A549 (cell line): Measurements from ENCODE around the gene ZDHHC16. TPM values are rescaled to one million over a fixed set of nuclear protein-coding genes. Genes with fewer than 3 reads are reported as not detected.

Experiments
- ATAC-seq, 2 experiments: fragments of 200-7000 bp in 1 of 2; fragments of >200 bp in 1 of 2; cut with Nextera tagmentation in 1 of 2; cut with Tn5 transposase in 1 of 2; 3 replicates each; pipeline versions ENCODE4 v1.8.0 to v1.9.1; 2018 to 2020; ENCODE audit warnings: mild to moderate bottlenecking in 1 of 2, moderate library complexity in 1 of 2
- CTCF ChIA-PET: fragments of 300-600 bp; sonication (Branson Sonifier 250); formaldehyde crosslinking; extraction: SDS; loops from one replicate; lab custom pipeline; 2021; ENCODE audit warnings: antibody characterized with exemption, inconsistent platforms; lab: Yijun Ruan, JAX
- POLR2A ChIA-PET: fragments of 350-600 bp; formaldehyde crosslinking; extraction: SDS; loops from one replicate; lab custom pipeline; 2021; ENCODE audit warnings: antibody characterized with exemption, inconsistent platforms; lab: Yijun Ruan, JAX
- DNase-seq, 2 experiments: peaks; one replicate each; pipeline versions ENCODE4 v3.0.0 to v3.0.0-alpha.2; 2011 to 2016; ENCODE audit warnings: low read depth in 1 of 2, low spot score in 1 of 2
- FAIRE-seq: peaks from 2 replicates; lab custom pipeline; 2011; peaks lifted over from hg19 to GRCh38; lab: Jason Lieb, UNC
- H3K27ac ChIP-seq, 2 experiments: fragments of >200 bp; sonication (Bioruptor Twin); formaldehyde crosslinking; 3 replicates each; pipeline ENCODE4 v1.5.1; 2016 to 2017
- H3K4me1 ChIP-seq: fragments of >200 bp; sonication (Bioruptor Twin); formaldehyde crosslinking; 3 replicates; pipeline ENCODE4 v1.6.1; 2016
- H3K4me2 ChIP-seq: fragments of >200 bp; sonication (Bioruptor Twin); formaldehyde crosslinking; 3 replicates; pipeline ENCODE4 v1.6.1; 2016
- H3K4me3 ChIP-seq: fragments of >200 bp; sonication (Bioruptor Twin); formaldehyde crosslinking; 3 replicates; pipeline ENCODE4 v1.5.1; 2016
- H3K9me3 ChIP-seq: fragments of >200 bp; sonication (Bioruptor Twin); formaldehyde crosslinking; 3 replicates; pipeline ENCODE4 v1.6.1; 2016
- CBX2 ChIP-seq: fragments of 200-600 bp; sonication (generic); IDR thresholded peaks from 2 replicates; pipeline ENCODE4 v1.6.1; 2016; ENCODE audit warnings: low read depth, mild to moderate bottlenecking, borderline replicate concordance
- CBX8 ChIP-seq: fragments of 200-600 bp; sonication (generic); IDR thresholded peaks from 2 replicates; pipeline ENCODE4 v1.6.1; 2016
- CHD2 ChIP-seq: fragments of 150-350 bp; IDR thresholded peaks from 2 replicates; pipeline ENCODE4 v1.6.1; 2014; ENCODE audit warnings: low read length; ENCODE audit not compliant: partially characterized antibody
- FOSB ChIP-seq: fragments of 250-450 bp; sonication (Bioruptor Pico); IDR thresholded peaks from 2 replicates; pipeline ENCODE4 v1.5.0; 2020; ENCODE audit warnings: mild to moderate bottlenecking, moderate library complexity
- FOXS1 ChIP-seq: fragments of 250-450 bp; sonication (Bioruptor Pico); IDR thresholded peaks from 2 replicates; pipeline ENCODE4 v1.5.0; 2020; ENCODE audit warnings: mild to moderate bottlenecking, moderate library complexity
- GATA3 ChIP-seq: IDR thresholded peaks from 2 replicates; pipeline ENCODE4 v1.6.1; 2012; ENCODE audit warnings: borderline replicate concordance
- HEYL ChIP-seq: fragments of 250-450 bp; sonication (Bioruptor Pico); IDR thresholded peaks from 2 replicates; pipeline ENCODE4 v1.8.0; 2021; ENCODE audit warnings: mild to moderate bottlenecking, moderate library complexity
- HOXA7 ChIP-seq: fragments of 250-450 bp; sonication (Bioruptor Pico); IDR thresholded peaks from 2 replicates; pipeline ENCODE4 v1.5.0; 2020; ENCODE audit warnings: mild to moderate bottlenecking, moderate library complexity
- JUN ChIP-seq, 2 experiments: fragments of >200 bp; sonication (Bioruptor Twin); formaldehyde crosslinking; IDR thresholded peaks; 2 replicates in 1 of 2; 3 replicates in 1 of 2; pipeline ENCODE4 v1.6.1; 2016 to 2017
- KDM5A ChIP-seq: fragments of 200-600 bp; sonication (generic); IDR thresholded peaks from 2 replicates; pipeline ENCODE4 v1.6.1; 2016; ENCODE audit warnings: antibody characterized with exemption, mild to moderate bottlenecking
- MAZ ChIP-seq: fragments of 150-350 bp; IDR thresholded peaks from 2 replicates; pipeline ENCODE4 v1.6.1; 2014; ENCODE audit warnings: antibody characterized with exemption, low read depth, low read length, borderline replicate concordance
- NFE2L2 ChIP-seq: fragments of 150-350 bp; conservative IDR thresholded peaks from 2 replicates; pipeline ENCODE4 v1.6.1; 2014; ENCODE audit warnings: low read length
- NPAS2 ChIP-seq: fragments of 250-450 bp; sonication (Bioruptor Pico); IDR thresholded peaks from 2 replicates; pipeline ENCODE4 v1.8.0; 2022; ENCODE audit warnings: mild to moderate bottlenecking, moderate library complexity, borderline replicate concordance
- RARB ChIP-seq: fragments of 250-450 bp; sonication (Bioruptor Pico); IDR thresholded peaks from 2 replicates; pipeline ENCODE4 v1.8.0; 2021; ENCODE audit warnings: mild to moderate bottlenecking, moderate library complexity
- RCOR1 ChIP-seq: fragments of 150-350 bp; IDR thresholded peaks from 2 replicates; pipeline ENCODE4 v1.6.1; 2014; ENCODE audit warnings: antibody characterized with exemption, low read length, low read depth
- RNF2 ChIP-seq: fragments of 200-600 bp; sonication (generic); IDR thresholded peaks from 2 replicates; pipeline ENCODE4 v1.6.1; 2016; ENCODE audit warnings: low read depth, mild to moderate bottlenecking, antibody characterized with exemption, moderate library complexity, borderline replicate concordance
- SMC3 ChIP-seq: fragments of >200 bp; sonication (Bioruptor Twin); formaldehyde crosslinking; IDR thresholded peaks from 3 replicates; pipeline ENCODE4 v1.6.1; 2018; ENCODE audit warnings: inconsistent platforms
- TFCP2L1 ChIP-seq: fragments of 250-450 bp; sonication (Bioruptor Pico); IDR thresholded peaks from 2 replicates; pipeline ENCODE4 v1.5.0; 2021; ENCODE audit warnings: mild to moderate bottlenecking
- TP53 ChIP-seq: fragments of 250-450 bp; sonication (Bioruptor Pico); IDR thresholded peaks from 2 replicates; pipeline ENCODE4 v1.5.0; 2021; ENCODE audit warnings: mild to moderate bottlenecking, moderate library complexity
- ZC3H11A ChIP-seq: fragments of 450-650 bp; IDR thresholded peaks from 2 replicates; pipeline ENCODE4 v1.6.1; 2014; ENCODE audit warnings: antibody characterized with exemption, mild to moderate bottlenecking
- ZSCAN20 ChIP-seq: fragments of 250-450 bp; sonication (Bioruptor Pico); IDR thresholded peaks from 2 replicates; pipeline ENCODE4 v1.8.0; 2022; ENCODE audit warnings: mild to moderate bottlenecking, moderate library complexity
- WGBS: methylation state at CpG from one replicate; pipeline ENCODE4 v1.1.6; 2017; ENCODE audit errors: missing lambda C conversion rate; 5-methylcytosine and 5-hydroxymethylcytosine counted together
- polyA plus RNA-seq, 4 experiments: library from polyadenylated mRNA; depleted of rRNA in 3 of 4; stranded (reverse); fragments of >200 nt; fragmentation: RNase III in 1 of 4; extraction: RNeasy Plus Mini Kit Qiagen cat#74134 plus additional on column Dnase treatment in 1 of 4; gene quantifications; 2 replicates in 3 of 4; 3 replicates in 1 of 4; pipeline ENCODE4 v1.2.3, GENCODE V29; 2011 to 2017
- TF ChIP-seq, protein P1 (sequence below): fragments of 250-450 bp; sonication (Bioruptor Pico); IDR thresholded peaks from 2 replicates; pipeline ENCODE4 v1.5.0; 2021; ENCODE audit warnings: mild to moderate bottlenecking, moderate library complexity, borderline replicate concordance
- TF ChIP-seq, protein P2 (sequence below): fragments of >200 bp; sonication (Bioruptor Twin); formaldehyde crosslinking; IDR thresholded peaks from 3 replicates; pipeline ENCODE4 v1.5.1; 2016
- TF ChIP-seq, protein P3 (sequence below): fragments of 450-650 bp; IDR thresholded peaks from 2 replicates; pipeline ENCODE4 v1.6.1; 2014; ENCODE audit warnings: antibody characterized with exemption
- TF ChIP-seq, protein P4 (sequence below): fragments of 250-450 bp; sonication (Bioruptor Pico); IDR thresholded peaks from 2 replicates; pipeline ENCODE4 v1.5.0; 2020; ENCODE audit warnings: low read depth, mild to moderate bottlenecking, moderate library complexity
- TF ChIP-seq, protein P5 (sequence below): fragments of 150-350 bp; IDR thresholded peaks from 2 replicates; pipeline ENCODE4 v1.6.1; 2014; ENCODE audit warnings: low read depth, mild to moderate bottlenecking, low read length
- TF ChIP-seq, protein P6 (sequence below): IDR thresholded peaks from 2 replicates; pipeline ENCODE4 v1.6.1; 2012
- TF ChIP-seq, protein P7 (sequence below): fragments of 200-600 bp; sonication (generic); IDR thresholded peaks from 2 replicates; pipeline ENCODE4 v1.6.1; 2016; ENCODE audit warnings: antibody characterized with exemption, mild to moderate bottlenecking, moderate library complexity

Gene ZDHHC16
- polyA plus RNA-seq, 2 of the 4 experiments (the other 2 are of a cell fraction) = 47.7 to 57.0 TPM

DNA sequence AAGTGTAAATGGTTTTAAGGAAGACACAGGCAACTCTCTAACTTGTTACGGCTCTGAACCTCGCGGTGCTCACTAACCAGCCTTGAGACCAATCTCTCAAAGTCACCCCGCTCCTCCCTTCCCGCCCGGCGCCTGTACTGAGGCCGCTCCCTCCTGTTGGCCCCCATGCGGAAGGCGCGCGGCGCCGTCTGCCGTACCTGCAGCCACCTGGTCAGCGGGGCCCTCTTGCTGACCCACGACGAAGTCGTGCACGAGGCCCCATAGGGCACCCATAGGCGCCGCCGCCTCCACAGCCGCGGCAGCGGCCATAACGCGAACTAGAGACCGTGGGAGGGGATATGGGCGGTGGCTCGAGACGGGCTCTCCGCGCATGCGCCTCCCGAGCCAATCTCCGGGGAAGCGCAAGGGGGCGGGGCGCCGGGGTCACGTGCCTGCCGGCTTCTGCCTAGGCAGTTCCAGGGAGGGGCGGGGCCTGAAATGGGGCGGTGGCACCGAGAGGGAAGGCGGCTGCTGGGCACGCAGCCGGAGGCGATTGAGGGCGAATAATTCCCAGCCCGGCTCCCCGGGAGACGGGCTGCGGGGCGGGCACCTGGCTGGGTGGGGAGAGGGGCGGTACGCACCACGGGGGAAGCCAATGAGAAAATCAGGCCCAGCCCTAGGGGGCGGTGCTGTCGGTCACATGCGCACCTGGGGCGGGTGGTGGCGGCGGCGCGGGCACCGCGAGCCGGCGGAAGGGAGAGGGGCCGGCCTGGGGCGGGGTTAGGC lies 52.3 kb downstream of the ZDHHC16 start, which contains the start of gene MMS19:
Gene MMS19, minus strand, starts transcription at position 347 of the 765 bp plus-strand sequence. Its CDS starts 38 bp downstream, at position 309.
- CTCF ChIA-PET = interaction anchor here (1.0 to 4.7 kb wide), 7 partner anchors 8 to 114 kb away, joined by 3 to 38 read pairs (median 3); no protein-coding TSS in a partner anchor
- DNase-seq = peak; percentile 97 to 98
- peak; percentile 73 to 82 for ATAC-seq
- no peak for FAIRE-seq
- H3K4me3 ChIP-seq = peak within 1 kb of the TSS; percentile 74
- H3K4me2 ChIP-seq = peak within 1 kb of the TSS; percentile 97
- H3K4me1 ChIP-seq = peaks cover 23% of the 10 kb centered on the region; the same call in 2 of the 3 replicates
- POLR2A ChIA-PET = interaction anchor here (0.6 to 1.6 kb wide), 6 partner anchors 10 to 238 kb away, joined by 3 to 5 read pairs (median 4); partner anchors contain the start of genes AVPI1 and ZFYVE27
- no peaks in the 10 kb centered on the region for H3K9me3 ChIP-seq
- peak within 1 kb of the TSS; percentile 85 to 96 for H3K27ac ChIP-seq
- whole genome bisulfite sequencing = 2% methylated on average over 13 of the region's 73 CpGs
- TF ChIP-seq ZSCAN20 (CRISPR knock-in tag) (no peak), RARB (CRISPR knock-in tag) (no peak), CHD2 (no peak), HEYL (0 out of 2 replicates have a peak, but pooled peaks have one; percentile 25), FOXS1 (CRISPR knock-in tag) (no peak), TFCP2L1 (peak; percentile 55; the same call in 1 of the 2 replicates), HOXA7 (CRISPR knock-in tag) (no peak), CBX8 (no peak), KDM5A (no peak), NFE2L2 (no peak), FOSB (no peak), GATA3 (no peak), CBX2 (no peak), NPAS2 (no peak), RCOR1 (no peak), RNF2 (no peak), JUN (IDR thresholded peaks at IDR 0.05) (peak in 1 of 2 experiments; percentile 69; a peak in 2 of 5 replicates), TP53 (CRISPR knock-in tag) (peak; percentile 53), SMC3 (no peak), MAZ (0 out of 2 replicates have a peak, but pooled peaks have one; percentile 43), ZC3H11A (no peak)
- TF ChIP-seq, protein P1, sequence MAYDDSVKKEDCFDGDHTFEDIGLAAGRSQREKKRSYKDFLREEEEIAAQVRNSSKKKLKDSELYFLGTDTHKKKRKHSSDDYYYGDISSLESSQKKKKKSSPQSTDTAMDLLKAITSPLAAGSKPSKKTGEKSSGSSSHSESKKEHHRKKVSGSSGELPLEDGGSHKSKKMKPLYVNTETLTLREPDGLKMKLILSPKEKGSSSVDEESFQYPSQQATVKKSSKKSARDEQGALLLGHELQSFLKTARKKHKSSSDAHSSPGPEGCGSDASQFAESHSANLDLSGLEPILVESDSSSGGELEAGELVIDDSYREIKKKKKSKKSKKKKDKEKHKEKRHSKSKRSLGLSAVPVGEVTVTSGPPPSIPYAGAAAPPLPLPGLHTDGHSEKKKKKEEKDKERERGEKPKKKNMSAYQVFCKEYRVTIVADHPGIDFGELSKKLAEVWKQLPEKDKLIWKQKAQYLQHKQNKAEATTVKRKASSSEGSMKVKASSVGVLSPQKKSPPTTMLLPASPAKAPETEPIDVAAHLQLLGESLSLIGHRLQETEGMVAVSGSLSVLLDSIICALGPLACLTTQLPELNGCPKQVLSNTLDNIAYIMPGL (CRISPR knock-in tag) = no peak
- TF ChIP-seq, protein P2, sequence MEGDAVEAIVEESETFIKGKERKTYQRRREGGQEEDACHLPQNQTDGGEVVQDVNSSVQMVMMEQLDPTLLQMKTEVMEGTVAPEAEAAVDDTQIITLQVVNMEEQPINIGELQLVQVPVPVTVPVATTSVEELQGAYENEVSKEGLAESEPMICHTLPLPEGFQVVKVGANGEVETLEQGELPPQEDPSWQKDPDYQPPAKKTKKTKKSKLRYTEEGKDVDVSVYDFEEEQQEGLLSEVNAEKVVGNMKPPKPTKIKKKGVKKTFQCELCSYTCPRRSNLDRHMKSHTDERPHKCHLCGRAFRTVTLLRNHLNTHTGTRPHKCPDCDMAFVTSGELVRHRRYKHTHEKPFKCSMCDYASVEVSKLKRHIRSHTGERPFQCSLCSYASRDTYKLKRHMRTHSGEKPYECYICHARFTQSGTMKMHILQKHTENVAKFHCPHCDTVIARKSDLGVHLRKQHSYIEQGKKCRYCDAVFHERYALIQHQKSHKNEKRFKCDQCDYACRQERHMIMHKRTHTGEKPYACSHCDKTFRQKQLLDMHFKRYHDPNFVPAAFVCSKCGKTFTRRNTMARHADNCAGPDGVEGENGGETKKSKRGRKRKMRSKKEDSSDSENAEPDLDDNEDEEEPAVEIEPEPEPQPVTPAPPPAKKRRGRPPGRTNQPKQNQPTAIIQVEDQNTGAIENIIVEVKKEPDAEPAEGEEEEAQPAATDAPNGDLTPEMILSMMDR = no peak
- TF ChIP-seq, protein P3, sequence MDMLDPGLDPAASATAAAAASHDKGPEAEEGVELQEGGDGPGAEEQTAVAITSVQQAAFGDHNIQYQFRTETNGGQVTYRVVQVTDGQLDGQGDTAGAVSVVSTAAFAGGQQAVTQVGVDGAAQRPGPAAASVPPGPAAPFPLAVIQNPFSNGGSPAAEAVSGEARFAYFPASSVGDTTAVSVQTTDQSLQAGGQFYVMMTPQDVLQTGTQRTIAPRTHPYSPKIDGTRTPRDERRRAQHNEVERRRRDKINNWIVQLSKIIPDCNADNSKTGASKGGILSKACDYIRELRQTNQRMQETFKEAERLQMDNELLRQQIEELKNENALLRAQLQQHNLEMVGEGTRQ = peak; percentile 95
- TF ChIP-seq, protein P4, sequence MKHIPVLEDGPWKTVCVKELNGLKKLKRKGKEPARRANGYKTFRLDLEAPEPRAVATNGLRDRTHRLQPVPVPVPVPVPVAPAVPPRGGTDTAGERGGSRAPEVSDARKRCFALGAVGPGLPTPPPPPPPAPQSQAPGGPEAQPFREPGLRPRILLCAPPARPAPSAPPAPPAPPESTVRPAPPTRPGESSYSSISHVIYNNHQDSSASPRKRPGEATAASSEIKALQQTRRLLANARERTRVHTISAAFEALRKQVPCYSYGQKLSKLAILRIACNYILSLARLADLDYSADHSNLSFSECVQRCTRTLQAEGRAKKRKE (CRISPR knock-in tag) = no peak
- TF ChIP-seq, protein P5, sequence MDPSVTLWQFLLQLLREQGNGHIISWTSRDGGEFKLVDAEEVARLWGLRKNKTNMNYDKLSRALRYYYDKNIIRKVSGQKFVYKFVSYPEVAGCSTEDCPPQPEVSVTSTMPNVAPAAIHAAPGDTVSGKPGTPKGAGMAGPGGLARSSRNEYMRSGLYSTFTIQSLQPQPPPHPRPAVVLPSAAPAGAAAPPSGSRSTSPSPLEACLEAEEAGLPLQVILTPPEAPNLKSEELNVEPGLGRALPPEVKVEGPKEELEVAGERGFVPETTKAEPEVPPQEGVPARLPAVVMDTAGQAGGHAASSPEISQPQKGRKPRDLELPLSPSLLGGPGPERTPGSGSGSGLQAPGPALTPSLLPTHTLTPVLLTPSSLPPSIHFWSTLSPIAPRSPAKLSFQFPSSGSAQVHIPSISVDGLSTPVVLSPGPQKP = no peak
- TF ChIP-seq, protein P6, sequence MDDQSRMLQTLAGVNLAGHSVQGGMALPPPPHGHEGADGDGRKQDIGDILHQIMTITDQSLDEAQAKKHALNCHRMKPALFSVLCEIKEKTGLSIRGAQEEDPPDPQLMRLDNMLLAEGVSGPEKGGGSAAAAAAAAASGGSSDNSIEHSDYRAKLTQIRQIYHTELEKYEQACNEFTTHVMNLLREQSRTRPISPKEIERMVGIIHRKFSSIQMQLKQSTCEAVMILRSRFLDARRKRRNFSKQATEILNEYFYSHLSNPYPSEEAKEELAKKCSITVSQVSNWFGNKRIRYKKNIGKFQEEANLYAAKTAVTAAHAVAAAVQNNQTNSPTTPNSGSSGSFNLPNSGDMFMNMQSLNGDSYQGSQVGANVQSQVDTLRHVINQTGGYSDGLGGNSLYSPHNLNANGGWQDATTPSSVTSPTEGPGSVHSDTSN = no peak
- TF ChIP-seq, protein P7, sequence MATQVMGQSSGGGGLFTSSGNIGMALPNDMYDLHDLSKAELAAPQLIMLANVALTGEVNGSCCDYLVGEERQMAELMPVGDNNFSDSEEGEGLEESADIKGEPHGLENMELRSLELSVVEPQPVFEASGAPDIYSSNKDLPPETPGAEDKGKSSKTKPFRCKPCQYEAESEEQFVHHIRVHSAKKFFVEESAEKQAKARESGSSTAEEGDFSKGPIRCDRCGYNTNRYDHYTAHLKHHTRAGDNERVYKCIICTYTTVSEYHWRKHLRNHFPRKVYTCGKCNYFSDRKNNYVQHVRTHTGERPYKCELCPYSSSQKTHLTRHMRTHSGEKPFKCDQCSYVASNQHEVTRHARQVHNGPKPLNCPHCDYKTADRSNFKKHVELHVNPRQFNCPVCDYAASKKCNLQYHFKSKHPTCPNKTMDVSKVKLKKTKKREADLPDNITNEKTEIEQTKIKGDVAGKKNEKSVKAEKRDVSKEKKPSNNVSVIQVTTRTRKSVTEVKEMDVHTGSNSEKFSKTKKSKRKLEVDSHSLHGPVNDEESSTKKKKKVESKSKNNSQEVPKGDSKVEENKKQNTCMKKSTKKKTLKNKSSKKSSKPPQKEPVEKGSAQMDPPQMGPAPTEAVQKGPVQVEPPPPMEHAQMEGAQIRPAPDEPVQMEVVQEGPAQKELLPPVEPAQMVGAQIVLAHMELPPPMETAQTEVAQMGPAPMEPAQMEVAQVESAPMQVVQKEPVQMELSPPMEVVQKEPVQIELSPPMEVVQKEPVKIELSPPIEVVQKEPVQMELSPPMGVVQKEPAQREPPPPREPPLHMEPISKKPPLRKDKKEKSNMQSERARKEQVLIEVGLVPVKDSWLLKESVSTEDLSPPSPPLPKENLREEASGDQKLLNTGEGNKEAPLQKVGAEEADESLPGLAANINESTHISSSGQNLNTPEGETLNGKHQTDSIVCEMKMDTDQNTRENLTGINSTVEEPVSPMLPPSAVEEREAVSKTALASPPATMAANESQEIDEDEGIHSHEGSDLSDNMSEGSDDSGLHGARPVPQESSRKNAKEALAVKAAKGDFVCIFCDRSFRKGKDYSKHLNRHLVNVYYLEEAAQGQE = no peak
